PC-3 (cell line): ENCODE measurements around the gene MME. TPM values are rescaled to one million over a fixed set of nuclear protein-coding genes. Genes with fewer than 3 reads are reported as not detected.

ENCODE experiments used
- ATAC-seq: fragments of 200-7000 bp; cut with Tn5 transposase; 2 replicates; pipeline ENCODE4 v1.9.1; 2020; ENCODE audit warnings: mild to moderate bottlenecking, moderate library complexity
- BruUV-seq: library from RNA; stranded (reverse); fragments of 400-500 nt; replicated peaks from 2 replicates; lab custom pipeline; 2021; lab: Mats Ljungman, UMichigan
- CTCF ChIA-PET: fragments of 300-600 bp; sonication (Branson Sonifier 250); formaldehyde crosslinking; loops from one replicate; lab custom pipeline; 2022; ENCODE audit warnings: antibody characterized with exemption; lab: Charles Lee
- POLR2A ChIA-PET: fragments of 300-600 bp; sonication (Branson Sonifier 250); formaldehyde crosslinking; loops from one replicate; lab custom pipeline; 2022; ENCODE audit warnings: antibody characterized with exemption; ENCODE audit not compliant: unreplicated experiment; lab: Charles Lee
- DNase-seq: peaks from one replicate; pipeline ENCODE4 v3.0.0-alpha.2; 2015
- H2AFZ ChIP-seq: fragments of 300-600 bp; sonication (generic); 2 replicates; pipeline ENCODE4 v1.6.0; 2016; ENCODE audit warnings: antibody characterized with exemption, low read length
- H3F3A ChIP-seq: fragments of 300-600 bp; sonication (generic); one replicate; pipeline ENCODE4 v1.6.0; 2017; ENCODE audit warnings: antibody characterized with exemption, low read length, control low read depth, mild to moderate bottlenecking; ENCODE audit not compliant: unreplicated experiment
- H3K27ac ChIP-seq: fragments of 300-600 bp; sonication (generic); 2 replicates; pipeline ENCODE4 v1.5.1; 2016; ENCODE audit warnings: mild to moderate bottlenecking, low read length
- H3K27me3 ChIP-seq: fragments of 300-600 bp; sonication (generic); 2 replicates; pipeline ENCODE4 v1.6.1; 2016; ENCODE audit warnings: low read length, mixed read lengths
- H3K36me3 ChIP-seq: fragments of 300-600 bp; sonication (generic); 2 replicates; pipeline ENCODE4 v1.6.1; 2016; ENCODE audit warnings: low read depth, mixed run types, low read length, mixed read lengths
- H3K4me1 ChIP-seq: fragments of 300-600 bp; sonication (generic); 2 replicates; pipeline ENCODE4 v1.5.1; 2016; ENCODE audit warnings: low read length; ENCODE audit not compliant: insufficient read depth
- H3K4me2 ChIP-seq: fragments of 300-600 bp; sonication (generic); 2 replicates; pipeline ENCODE4 v1.6.0; 2016; ENCODE audit warnings: low read length
- H3K4me3 ChIP-seq: fragments of 300-600 bp; sonication (generic); 2 replicates; pipeline ENCODE4 v1.5.1; 2016; ENCODE audit warnings: mild to moderate bottlenecking, low read length, mixed read lengths
- H3K79me2 ChIP-seq: fragments of 300-600 bp; sonication (generic); 2 replicates; pipeline ENCODE4 v1.6.1; 2017; ENCODE audit warnings: low read length, mixed read lengths
- H3K9ac ChIP-seq: fragments of 300-600 bp; sonication (generic); 2 replicates; pipeline ENCODE4 v1.6.0; 2016; ENCODE audit warnings: mild to moderate bottlenecking, low read length
- H3K9me2 ChIP-seq: fragments of 300-600 bp; sonication (generic); replicated peaks from 2 replicates; pipeline ENCODE4 v1.6.1; 2016; ENCODE audit warnings: mixed run types, low read length, mixed read lengths
- H3K9me3 ChIP-seq: fragments of 300-600 bp; sonication (generic); 2 replicates; pipeline ENCODE4 v1.6.1; 2016; ENCODE audit warnings: low read length, mixed read lengths
- H4K20me1 ChIP-seq: fragments of 300-600 bp; sonication (generic); 2 replicates; pipeline ENCODE4 v1.6.1; 2016; ENCODE audit warnings: low read length, mixed read lengths
- EZH2 ChIP-seq: fragments of 300-600 bp; sonication (generic); IDR thresholded peaks from one replicate; pipeline ENCODE4 v1.6.1; 2017; ENCODE audit warnings: antibody characterized with exemption, mild to moderate bottlenecking, low read length; ENCODE audit not compliant: unreplicated experiment
- EZH2phosphoT487 ChIP-seq: fragments of 300-600 bp; sonication (generic); IDR thresholded peaks from 2 replicates; pipeline ENCODE4 v1.6.1; 2018; ENCODE audit warnings: mild to moderate bottlenecking, antibody characterized with exemption, low read length, borderline replicate concordance
- intact Hi-C: fragments of 100-400 bp; cut with micrococcal nuclease; formaldehyde crosslinking; loops from 2 replicates; pipeline ENCODE4 v1.9.0; 2023
- total RNA-seq: library from RNA; depleted of rRNA; stranded (reverse); fragments of >200 nt; gene quantifications from 2 replicates; pipeline ENCODE4 v1.2.3, GENCODE V29; 2014
- TF ChIP-seq, protein P1 (sequence below): fragments of 300-600 bp; sonication (generic); conservative IDR thresholded peaks from 2 replicates; pipeline ENCODE4 v1.5.1; 2017; ENCODE audit warnings: antibody characterized with exemption, low read depth, mild to moderate bottlenecking, low read length

Gene MME
- total RNA-seq, 1 experiment from 2014 or later = 1.2 TPM

DNA sequence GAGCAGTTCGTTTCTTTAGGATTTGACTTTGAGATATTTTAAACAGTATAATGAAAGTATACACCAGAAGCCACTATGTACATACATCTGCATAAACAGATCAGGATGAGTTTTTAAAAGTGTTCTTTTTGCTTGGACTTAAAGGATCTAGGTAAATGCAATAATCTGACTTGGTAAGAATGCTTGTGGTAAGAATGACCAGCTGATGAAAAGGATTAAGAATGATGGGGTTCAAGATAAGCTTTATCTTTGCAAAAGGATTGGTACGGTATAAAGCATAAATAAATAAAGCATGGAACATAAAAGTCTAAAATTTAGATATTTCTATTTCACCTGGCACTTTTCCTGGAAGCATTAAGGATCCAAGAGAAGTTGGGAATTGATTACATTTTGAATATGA is 9.8 kb upstream of the MME start:
- Histone ChIP-seq H4K20me1 (no peaks in the 10 kb centered on the region), H3K9me3 (no peaks in the 10 kb centered on the region), H3K79me2 (no peaks in the 10 kb centered on the region), H3K27me3 (no peaks in the 10 kb centered on the region), H3K4me1 (no peaks in the 10 kb centered on the region), H3K9me2 (no peaks in the 10 kb centered on the region), H3K4me3 (no peak overlapping the region), H3K27ac (no peak overlapping the region), H2AFZ (no peak overlapping the region), H3F3A (no peaks in the 10 kb centered on the region), H3K9ac (no peak overlapping the region), H3K4me2 (no peak overlapping the region), H3K36me3 (no peaks in the 10 kb centered on the region)
- TF ChIP-seq, protein P1, sequence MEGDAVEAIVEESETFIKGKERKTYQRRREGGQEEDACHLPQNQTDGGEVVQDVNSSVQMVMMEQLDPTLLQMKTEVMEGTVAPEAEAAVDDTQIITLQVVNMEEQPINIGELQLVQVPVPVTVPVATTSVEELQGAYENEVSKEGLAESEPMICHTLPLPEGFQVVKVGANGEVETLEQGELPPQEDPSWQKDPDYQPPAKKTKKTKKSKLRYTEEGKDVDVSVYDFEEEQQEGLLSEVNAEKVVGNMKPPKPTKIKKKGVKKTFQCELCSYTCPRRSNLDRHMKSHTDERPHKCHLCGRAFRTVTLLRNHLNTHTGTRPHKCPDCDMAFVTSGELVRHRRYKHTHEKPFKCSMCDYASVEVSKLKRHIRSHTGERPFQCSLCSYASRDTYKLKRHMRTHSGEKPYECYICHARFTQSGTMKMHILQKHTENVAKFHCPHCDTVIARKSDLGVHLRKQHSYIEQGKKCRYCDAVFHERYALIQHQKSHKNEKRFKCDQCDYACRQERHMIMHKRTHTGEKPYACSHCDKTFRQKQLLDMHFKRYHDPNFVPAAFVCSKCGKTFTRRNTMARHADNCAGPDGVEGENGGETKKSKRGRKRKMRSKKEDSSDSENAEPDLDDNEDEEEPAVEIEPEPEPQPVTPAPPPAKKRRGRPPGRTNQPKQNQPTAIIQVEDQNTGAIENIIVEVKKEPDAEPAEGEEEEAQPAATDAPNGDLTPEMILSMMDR = no peak
- TF ChIP-seq EZH2phosphoT487 = no peak
- no peak for TF ChIP-seq EZH2
- no TSS peak for BruUV-seq
- intact Hi-C loops = no loop called here
- DNase-seq (no peak), ATAC-seq (no peak)
- POLR2A ChIA-PET = no interaction called here
- CTCF ChIA-PET = no interaction called here

DNA sequence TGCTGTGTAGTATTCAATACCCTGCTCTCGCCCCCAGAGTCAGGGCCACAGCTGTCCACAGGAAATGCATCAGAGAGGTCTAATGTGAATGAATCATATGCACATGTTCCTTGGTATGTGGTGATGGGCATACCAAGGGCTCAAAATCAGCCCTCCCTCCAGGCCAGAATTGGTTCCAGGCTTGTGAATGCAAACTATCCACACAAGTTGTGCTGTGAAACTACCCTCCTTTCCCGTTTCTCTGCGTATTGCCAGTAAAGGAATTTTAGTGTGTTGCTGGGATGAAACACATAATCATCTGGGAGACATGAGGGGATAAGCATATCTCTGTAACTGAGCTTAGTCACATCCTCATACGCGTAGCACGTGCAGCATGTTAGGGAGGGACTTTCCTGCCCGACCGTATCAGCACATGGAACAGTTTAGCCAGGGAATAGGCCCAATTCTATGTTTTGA is 9.2 kb upstream of the MME start:
- Histone ChIP-seq H4K20me1 (no peaks in the 10 kb centered on the region), H3K4me3 (no peak overlapping the region), H3K27me3 (no peaks in the 10 kb centered on the region), H3K4me1 (no peaks in the 10 kb centered on the region), H3K9me2 (no peaks in the 10 kb centered on the region), H3K79me2 (no peaks in the 10 kb centered on the region), H3K36me3 (no peaks in the 10 kb centered on the region), H2AFZ (no peak overlapping the region), H3K27ac (no peak overlapping the region), H3K9ac (no peak overlapping the region), H3K4me2 (no peak overlapping the region), H3K9me3 (no peaks in the 10 kb centered on the region), H3F3A (no peaks in the 10 kb centered on the region)
- TF ChIP-seq, protein P1 = no peak
- no peak for TF ChIP-seq EZH2
- TF ChIP-seq EZH2phosphoT487 = no peak
- DNase-seq (peak; percentile 29), ATAC-seq (peak; percentile 35; the same call in 1 of the 2 replicates)
- ChIA-PET POLR2A (no interaction called here), CTCF (no interaction called here)
- no TSS peak for BruUV-seq
- intact Hi-C loops = no loop called here

DNA sequence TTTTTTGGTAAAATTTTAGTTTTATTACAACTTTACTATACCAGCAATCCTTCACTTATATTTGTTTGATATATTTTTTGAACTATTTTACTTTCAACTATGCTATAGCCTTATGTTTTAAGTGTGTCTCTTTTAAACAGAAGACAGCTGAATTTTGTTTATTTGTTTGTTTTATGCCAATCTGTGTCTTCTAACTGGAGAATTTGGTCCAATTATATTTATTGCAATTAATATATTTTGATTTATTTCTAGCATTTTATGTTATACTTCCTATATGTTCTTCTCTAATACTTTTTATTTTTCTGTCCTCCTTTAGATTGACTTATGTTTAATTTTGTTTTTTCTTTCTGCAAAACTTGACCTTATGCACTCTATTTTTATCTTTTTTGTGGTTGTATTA is 4.9 kb upstream of the MME start:
- intact Hi-C loops = no loop called here
- ATAC-seq = no peak
- no peak overlapping the region for H3K4me2 ChIP-seq
- H2AFZ ChIP-seq = no peak overlapping the region
- TF ChIP-seq EZH2phosphoT487 (no peak), EZH2 (no peak)
- TF ChIP-seq, protein P1 = no peak
- peaks cover 19% of the 10 kb centered on the region for H3K27me3 ChIP-seq
- H4K20me1 ChIP-seq = no peaks in the 10 kb centered on the region
- ChIA-PET POLR2A (no interaction called here), CTCF (no interaction called here)
- H3K4me3 ChIP-seq = no peak overlapping the region
- H3F3A ChIP-seq = no peaks in the 10 kb centered on the region
- H3K36me3 ChIP-seq = no peaks in the 10 kb centered on the region
- H3K79me2 ChIP-seq = no peaks in the 10 kb centered on the region
- no peak overlapping the region for H3K9ac ChIP-seq
- no peak for DNase-seq
- H3K9me2 ChIP-seq = no peaks in the 10 kb centered on the region
- no peaks in the 10 kb centered on the region for H3K4me1 ChIP-seq
- H3K9me3 ChIP-seq = no peaks in the 10 kb centered on the region
- BruUV-seq = no TSS peak
- no peak overlapping the region for H3K27ac ChIP-seq
